ENCODE results near the gene CADPS. TPM values are rescaled to one million over a fixed set of nuclear protein-coding genes. Genes with fewer than 3 reads are reported as not detected.

Gene CADPS
- total RNA-seq, 2 donors from 2014 or later: not detected

- ATAC-seq (replicated peaks): no peak
- Mint-ChIP-seq H3K9me3 (peaks cover 4% of the 10 kb centered on the region), H3K4me3 (no peak overlapping the region), H3K36me3 (ENCODE audit: low read depth) (no peaks in the 10 kb centered on the region), H3K4me1 (no peaks in the 10 kb centered on the region), H3K27ac (no peak overlapping the region), H3K27me3 (no peaks in the 10 kb centered on the region)
These were observed 13.0 kb upstream of the CADPS start for GRCh38 chr3:62888180-62888579.

- Mint-ChIP-seq H3K36me3 (ENCODE audit: low read depth) (no peaks in the 10 kb centered on the region), H3K27me3 (no peaks in the 10 kb centered on the region), H3K27ac (no peak overlapping the region), H3K9me3 (peaks cover 4% of the 10 kb centered on the region), H3K4me1 (no peaks in the 10 kb centered on the region), H3K4me3 (no peak overlapping the region)
- ATAC-seq (replicated peaks): no peak
These were observed 9.9 kb upstream of the CADPS start for GRCh38 chr3:62885136-62885535.

- no peak overlapping the region for H3K27ac Mint-ChIP-seq
- no peak overlapping the region for H3K4me3 Mint-ChIP-seq
- no peaks in the 10 kb centered on the region for H3K4me1 Mint-ChIP-seq
- ATAC-seq (replicated peaks): no peak
- H3K27me3 Mint-ChIP-seq: no peaks in the 10 kb centered on the region
- no peaks in the 10 kb centered on the region for H3K36me3 Mint-ChIP-seq (ENCODE audit: low read depth)
- peaks cover 4% of the 10 kb centered on the region for H3K9me3 Mint-ChIP-seq
These were observed 9.1 kb upstream of the CADPS start for GRCh38 chr3:62884096-62884870.

- no peak for ATAC-seq (replicated peaks)
- Mint-ChIP-seq H3K4me3 (no peak overlapping the region), H3K27me3 (no peaks in the 10 kb centered on the region), H3K9me3 (peaks cover 4% of the 10 kb centered on the region), H3K4me1 (no peaks in the 10 kb centered on the region), H3K27ac (no peak overlapping the region), H3K36me3 (ENCODE audit: low read depth) (no peaks in the 10 kb centered on the region)
These were observed 7.5 kb upstream of the CADPS start for GRCh38 chr3:62882676-62883200.

- ATAC-seq (replicated peaks): no peak
- Mint-ChIP-seq H3K27me3 (peaks cover 35% of the 10 kb centered on the region), H3K4me1 (no peaks in the 10 kb centered on the region), H3K4me3 (no peak overlapping the region), H3K9me3 (no peaks in the 10 kb centered on the region), H3K36me3 (ENCODE audit: low read depth) (peaks cover 6% of the 10 kb centered on the region), H3K27ac (no peak overlapping the region)
These were observed 848 bp upstream of the CADPS start for GRCh38 chr3:62876064-62876463.

- Mint-ChIP-seq H3K27ac (no peak overlapping the region), H3K36me3 (ENCODE audit: low read depth) (peaks cover 6% of the 10 kb centered on the region), H3K4me1 (no peaks in the 10 kb centered on the region), H3K9me3 (no peaks in the 10 kb centered on the region), H3K4me3 (no peak overlapping the region), H3K27me3 (peaks cover 35% of the 10 kb centered on the region)
- ATAC-seq (replicated peaks): no peak
These were observed 364 bp upstream of the CADPS start for GRCh38 chr3:62875558-62876002.

- Mint-ChIP-seq H3K9me3 (no peaks in the 10 kb centered on the region), H3K4me3 (no peak overlapping the region), H3K4me1 (no peaks in the 10 kb centered on the region), H3K27ac (no peak overlapping the region), H3K36me3 (ENCODE audit: low read depth) (peaks cover 6% of the 10 kb centered on the region), H3K27me3 (peaks cover 35% of the 10 kb centered on the region)
- no peak for ATAC-seq (replicated peaks)
These were observed 1.2 kb downstream of the CADPS start for GRCh38 chr3:62873761-62874710.

- Mint-ChIP-seq H3K27me3 (peaks cover 35% of the 10 kb centered on the region), H3K9me3 (no peaks in the 10 kb centered on the region), H3K27ac (no peak overlapping the region), H3K36me3 (ENCODE audit: low read depth) (peaks cover 6% of the 10 kb centered on the region), H3K4me3 (no peak overlapping the region), H3K4me1 (no peaks in the 10 kb centered on the region)
- ATAC-seq (replicated peaks): no peak
These were observed 1.8 kb downstream of the CADPS start for GRCh38 chr3:62873451-62873760.

GRCh38 chr3:62872318-62872717, 2.9 kb downstream of the CADPS start:
- Mint-ChIP-seq H3K4me1 (no peaks in the 10 kb centered on the region), H3K27ac (no peak overlapping the region), H3K9me3 (no peaks in the 10 kb centered on the region), H3K4me3 (no peak overlapping the region), H3K36me3 (ENCODE audit: low read depth) (peaks cover 6% of the 10 kb centered on the region), H3K27me3 (peaks cover 35% of the 10 kb centered on the region)
- no peak for ATAC-seq (replicated peaks)

- Mint-ChIP-seq H3K4me3 (no peak overlapping the region), H3K27ac (no peak overlapping the region), H3K4me1 (no peaks in the 10 kb centered on the region), H3K36me3 (ENCODE audit: low read depth) (peaks cover 1% of the 10 kb centered on the region), H3K27me3 (peaks cover 17% of the 10 kb centered on the region), H3K9me3 (no peaks in the 10 kb centered on the region)
- no peak for ATAC-seq (replicated peaks)
These were observed 4.9 kb downstream of the CADPS start for GRCh38 chr3:62870321-62870720.

- H3K27ac Mint-ChIP-seq: no peak overlapping the region
- no peak for ATAC-seq (replicated peaks)
- peaks cover 5% of the 10 kb centered on the region for H3K9me3 Mint-ChIP-seq
- no peaks in the 10 kb centered on the region for H3K36me3 Mint-ChIP-seq (ENCODE audit: low read depth)
- H3K27me3 Mint-ChIP-seq: no peaks in the 10 kb centered on the region
- no peaks in the 10 kb centered on the region for H3K4me1 Mint-ChIP-seq
- no peak overlapping the region for H3K4me3 Mint-ChIP-seq
These were observed 11.6 kb downstream of the CADPS start for GRCh38 chr3:62863648-62864047.

GRCh38 chr3:62859203-62859791, 15.9 kb downstream of the CADPS start:
- Mint-ChIP-seq H3K4me3 (no peak overlapping the region), H3K27me3 (no peaks in the 10 kb centered on the region), H3K27ac (no peak overlapping the region), H3K4me1 (no peaks in the 10 kb centered on the region), H3K36me3 (ENCODE audit: low read depth) (no peaks in the 10 kb centered on the region), H3K9me3 (peaks cover under 1% of the 10 kb centered on the region)
- ATAC-seq (replicated peaks): no peak

GRCh38 chr3:62845996-62846395, 29.2 kb downstream of the CADPS start:
- Mint-ChIP-seq H3K4me3 (no peak overlapping the region), H3K27ac (no peak overlapping the region), H3K27me3 (no peaks in the 10 kb centered on the region), H3K36me3 (ENCODE audit: low read depth) (no peaks in the 10 kb centered on the region), H3K4me1 (no peaks in the 10 kb centered on the region), H3K9me3 (peaks cover 7% of the 10 kb centered on the region)
- no peak for ATAC-seq (replicated peaks)

- no peaks in the 10 kb centered on the region for H3K4me1 Mint-ChIP-seq
- no peak overlapping the region for H3K4me3 Mint-ChIP-seq
- no peak for ATAC-seq (replicated peaks)
- H3K36me3 Mint-ChIP-seq (ENCODE audit: low read depth): no peaks in the 10 kb centered on the region
- H3K27ac Mint-ChIP-seq: no peak overlapping the region
- H3K9me3 Mint-ChIP-seq: peaks cover 13% of the 10 kb centered on the region
- peaks cover 4% of the 10 kb centered on the region for H3K27me3 Mint-ChIP-seq
These were observed 31.7 kb downstream of the CADPS start for GRCh38 chr3:62843508-62843907.
